HepG2 (cell line): ENCODE measurements around the gene IFIT1B. TPM values are rescaled to one million over a fixed set of nuclear protein-coding genes. Genes with fewer than 3 reads are reported as not detected.

Source experiments
- FOXC1 ChIP-seq: sonication (generic); formaldehyde crosslinking; IDR thresholded peaks from 2 replicates; pipeline ENCODE4 v1.8.0; 2022; ENCODE audit warnings: mild to moderate bottlenecking, missing genetic modification reagents, borderline replicate concordance
- FOXK2 ChIP-seq: fragments of 450-650 bp; IDR thresholded peaks from 2 replicates; pipeline ENCODE4 v1.6.1; 2016
- HDAC2 ChIP-seq: sonication (generic); formaldehyde crosslinking; IDR thresholded peaks from 2 replicates; pipeline ENCODE4 v1.4.0; 2020; ENCODE audit warnings: missing genetic modification reagents
- HNF1A ChIP-seq, 2 experiments: sonication (generic) in 1 of 2; formaldehyde crosslinking in 1 of 2; IDR thresholded peaks; 2 replicates each; pipeline versions ENCODE4 v1.4.0 to v1.6.1; 2016 to 2020; ENCODE audit warnings: borderline replicate concordance in 1 of 2, low read depth in 1 of 2, mild to moderate bottlenecking in 1 of 2, missing genetic modification reagents in 1 of 2
- IKZF4 ChIP-seq: sonication (generic); formaldehyde crosslinking; IDR thresholded peaks from 2 replicates; pipeline ENCODE4 v1.5.1; 2020; ENCODE audit warnings: borderline replicate concordance, mild to moderate bottlenecking, low read depth, missing genetic modification reagents; ENCODE audit errors: not compliant biosample characterization
- KAT8 ChIP-seq: IDR thresholded peaks from 2 replicates; pipeline ENCODE4 v1.6.1; 2016; ENCODE audit warnings: missing genetic modification reagents, missing compliant biosample characterization
- KDM6A ChIP-seq: IDR thresholded peaks from 2 replicates; pipeline ENCODE4 v1.6.1; 2016; ENCODE audit warnings: low read depth
- MZF1 ChIP-seq: sonication (generic); formaldehyde crosslinking; IDR thresholded peaks from 2 replicates; pipeline ENCODE4 v1.8.1; 2023; ENCODE audit warnings: mild to moderate bottlenecking, missing genetic modification reagents, borderline replicate concordance
- POLR2AphosphoS5 ChIP-seq: IDR thresholded peaks from 2 replicates; pipeline ENCODE4 v1.6.1; 2012; ENCODE audit warnings: low read depth, low read length
- THYN1 ChIP-seq: sonication (generic); formaldehyde crosslinking; IDR thresholded peaks from 2 replicates; pipeline ENCODE4 v1.8.1; 2023; ENCODE audit warnings: low read depth, mild to moderate bottlenecking, moderate library complexity, missing genetic modification reagents, borderline replicate concordance
- ZBTB7B ChIP-seq: sonication (generic); formaldehyde crosslinking; IDR thresholded peaks from 2 replicates; pipeline ENCODE4 v1.4.0; 2020; ENCODE audit warnings: missing genetic modification reagents
- ZNF124 ChIP-seq: sonication (generic); formaldehyde crosslinking; IDR thresholded peaks from 2 replicates; pipeline ENCODE4 v1.4.0; 2020; ENCODE audit warnings: missing genetic modification reagents
- ZNF362 ChIP-seq: sonication (generic); formaldehyde crosslinking; IDR thresholded peaks from 2 replicates; pipeline ENCODE4 v1.4.0; 2020; ENCODE audit warnings: missing genetic modification reagents, mild to moderate bottlenecking, borderline replicate concordance
- ZNF564 ChIP-seq: sonication (generic); formaldehyde crosslinking; IDR thresholded peaks from 2 replicates; pipeline ENCODE4 v1.8.1; 2023; ENCODE audit warnings: mild to moderate bottlenecking, missing genetic modification reagents
- ZNF605 ChIP-seq: sonication (generic); formaldehyde crosslinking; IDR thresholded peaks from 2 replicates; pipeline ENCODE4 v1.8.0; 2022; ENCODE audit warnings: mild to moderate bottlenecking, missing genetic modification reagents
- ZNF609 ChIP-seq: sonication (generic); formaldehyde crosslinking; IDR thresholded peaks from 2 replicates; pipeline ENCODE4 v1.4.0; 2020; ENCODE audit warnings: mild to moderate bottlenecking, missing genetic modification reagents, borderline replicate concordance
- ZNF768 ChIP-seq: sonication (generic); formaldehyde crosslinking; IDR thresholded peaks from 2 replicates; pipeline ENCODE4 v1.4.0; 2020; ENCODE audit warnings: missing genetic modification reagents
- ZNF883 ChIP-seq: sonication (generic); formaldehyde crosslinking; IDR thresholded peaks from 2 replicates; pipeline ENCODE4 v1.5.1; 2020; ENCODE audit warnings: mild to moderate bottlenecking, missing genetic modification reagents; ENCODE audit errors: not compliant biosample characterization
- polyA plus RNA-seq, 8 experiments: library from polyadenylated mRNA; depleted of rRNA in 3 of 8; stranded (reverse) in 7 of 8; unstranded in 1 of 8; fragments of >200 nt; fragmentation: Illumina TruSeq in 4 of 8; extraction: Trizol in 4 of 8; gene quantifications; 2 replicates each; pipeline versions ENCODE4 v1.2.1 to v1.2.3, GENCODE V29; 2011 to 2016; ENCODE audit warnings: low read depth in 4 of 8, missing spikeins in 1 of 8, mixed read lengths in 1 of 8; ENCODE audit not compliant: insufficient read depth in 1 of 8
- total RNA-seq, 5 experiments: library from RNA; depleted of rRNA; stranded (reverse); fragments of >200 nt; fragmentation: Illumina TruSeq; extraction: Trizol; gene quantifications; 2 replicates each; pipeline ENCODE4 v1.2.3, GENCODE V29; 2016; ENCODE audit warnings: low read depth in 1 of 5

Gene IFIT1B
- total and polyA plus RNA-seq, 2 of the 13 experiments (the other 11 are each of a cell fraction or from before 2014, with no cell fraction given): not detected

- TF ChIP-seq ZNF768 (peak; percentile 37; the same call in 1 of the 2 replicates), POLR2AphosphoS5 (no peak), ZNF124 (CRISPR knock-in tag) (no peak), FOXK2 (no peak), ZNF362 (CRISPR knock-in tag) (no peak), ZNF883 (CRISPR knock-in tag) (peak; percentile 51), IKZF4 (CRISPR knock-in tag) (no peak), ZNF564 (CRISPR knock-in tag) (0 out of 2 replicates have a peak, but pooled peaks have one; percentile 20), KAT8 (CRISPR knock-in tag) (no peak; the same call in 1 of the 2 replicates), HNF1A (IDR thresholded peaks at IDR 0.05; ENCODE audit: low read depth) (no peak), HNF1A (CRISPR knock-in tag; IDR thresholded peaks at IDR 0.05; ENCODE audit: borderline replicate concordance) (no peak), ZBTB7B (peak; percentile 37; the same call in 1 of the 2 replicates), FOXC1 (no peak; the same call in 1 of the 2 replicates), ZNF609 (CRISPR knock-in tag) (no peak), KDM6A (CRISPR knock-in tag) (no peak), ZNF605 (CRISPR knock-in tag) (0 out of 2 replicates have a peak, but pooled peaks have one; percentile 18), THYN1 (CRISPR knock-in tag) (no peak), MZF1 (CRISPR knock-in tag) (no peak), HDAC2 (CRISPR knock-in tag) (no peak)
These were observed 37.3 kb downstream of the IFIT1B start (continued) for GRCh38 chr10:89414879-89415821.
